ENCODE measurements around the gene THSD4.

The THSD4 gene

GRCh38 chr15:71387810-71388209, 272.5 kb downstream of the THSD4 start:
- DNase-seq, result no peak
- no peaks in the 10 kb centered on the region for H3K9me3 ChIP-seq (ENCODE audit: severe bottlenecking)
- no peak overlapping the region for H3K4me3 ChIP-seq (ENCODE audit: low read depth, low read length)
- TF ChIP-seq, protein P1, sequence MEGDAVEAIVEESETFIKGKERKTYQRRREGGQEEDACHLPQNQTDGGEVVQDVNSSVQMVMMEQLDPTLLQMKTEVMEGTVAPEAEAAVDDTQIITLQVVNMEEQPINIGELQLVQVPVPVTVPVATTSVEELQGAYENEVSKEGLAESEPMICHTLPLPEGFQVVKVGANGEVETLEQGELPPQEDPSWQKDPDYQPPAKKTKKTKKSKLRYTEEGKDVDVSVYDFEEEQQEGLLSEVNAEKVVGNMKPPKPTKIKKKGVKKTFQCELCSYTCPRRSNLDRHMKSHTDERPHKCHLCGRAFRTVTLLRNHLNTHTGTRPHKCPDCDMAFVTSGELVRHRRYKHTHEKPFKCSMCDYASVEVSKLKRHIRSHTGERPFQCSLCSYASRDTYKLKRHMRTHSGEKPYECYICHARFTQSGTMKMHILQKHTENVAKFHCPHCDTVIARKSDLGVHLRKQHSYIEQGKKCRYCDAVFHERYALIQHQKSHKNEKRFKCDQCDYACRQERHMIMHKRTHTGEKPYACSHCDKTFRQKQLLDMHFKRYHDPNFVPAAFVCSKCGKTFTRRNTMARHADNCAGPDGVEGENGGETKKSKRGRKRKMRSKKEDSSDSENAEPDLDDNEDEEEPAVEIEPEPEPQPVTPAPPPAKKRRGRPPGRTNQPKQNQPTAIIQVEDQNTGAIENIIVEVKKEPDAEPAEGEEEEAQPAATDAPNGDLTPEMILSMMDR (IDR thresholded peaks at IDR 0.05; ENCODE audit: low read depth, low read length), result no peak
- no peaks in the 10 kb centered on the region for H3K27me3 ChIP-seq (ENCODE audit: insufficient read depth, low read depth, severe bottlenecking)
- H3K27ac ChIP-seq, result no peak overlapping the region
- no peaks in the 10 kb centered on the region for H3K36me3 ChIP-seq

DNA sequence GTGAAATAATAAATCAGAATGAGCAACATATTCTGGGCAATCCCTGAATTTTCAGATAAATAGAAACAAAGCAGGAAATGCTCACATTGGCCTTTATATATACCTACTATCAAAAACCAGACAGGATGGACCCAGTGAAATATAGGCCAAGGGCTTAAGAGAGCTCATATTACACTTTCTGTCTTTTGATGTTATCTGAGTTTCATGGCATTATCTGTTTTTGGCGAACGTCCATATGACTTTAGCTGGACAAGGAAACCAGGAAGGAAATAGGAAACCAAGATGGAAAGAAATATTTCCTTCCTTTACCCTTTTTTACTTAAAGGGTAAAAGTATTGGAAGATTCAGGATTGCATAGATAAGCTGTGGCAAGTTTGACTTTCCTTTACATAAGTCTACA, 274.8 kb downstream of the THSD4 start:
- Histone ChIP-seq H3K36me3 (no peaks in the 10 kb centered on the region), H3K4me3 (ENCODE audit: low read depth, low read length) (no peak overlapping the region), H3K9me3 (ENCODE audit: severe bottlenecking) (no peaks in the 10 kb centered on the region), H3K27me3 (ENCODE audit: insufficient read depth, low read depth, severe bottlenecking) (no peaks in the 10 kb centered on the region), H3K27ac (no peak overlapping the region)
- TF ChIP-seq, protein P1 (IDR thresholded peaks at IDR 0.05; ENCODE audit: low read depth, low read length), result no peak
- DNase-seq, result no peak

DNA sequence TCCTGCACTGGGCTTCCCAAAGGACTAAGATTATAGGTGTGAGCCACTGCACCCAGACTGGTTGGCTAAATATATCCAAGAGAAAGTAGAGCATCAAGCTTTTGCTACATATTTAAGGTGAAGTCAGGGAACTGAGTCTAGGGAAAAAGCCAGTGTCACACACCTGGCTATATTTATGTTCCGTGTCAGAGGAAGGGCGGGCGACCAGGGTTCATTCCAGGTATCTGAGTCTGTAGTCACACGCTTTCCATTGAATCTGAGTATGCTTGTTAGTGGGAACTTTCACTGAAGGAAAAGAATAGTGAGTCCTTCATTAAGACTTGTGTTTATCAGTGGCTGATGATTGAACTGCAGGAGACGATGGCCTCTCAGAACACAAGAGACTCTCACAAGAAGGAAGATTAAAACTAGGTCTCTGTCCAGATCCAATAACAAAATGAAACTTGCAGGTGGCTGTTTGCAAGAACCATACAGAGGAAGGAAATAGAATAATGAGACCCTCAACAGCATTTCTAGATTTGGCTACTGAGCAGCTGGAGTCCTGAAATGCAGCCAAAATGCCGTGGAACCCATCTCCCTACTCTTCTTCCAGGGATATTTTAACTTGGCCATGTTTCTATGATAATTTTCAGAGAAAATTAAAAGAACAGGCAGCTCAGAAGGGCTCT, 276.3 kb downstream of the THSD4 start:
- TF ChIP-seq, protein P1 (IDR thresholded peaks at IDR 0.05; ENCODE audit: low read depth, low read length), result no peak
- Histone ChIP-seq H3K9me3 (ENCODE audit: severe bottlenecking) (no peaks in the 10 kb centered on the region), H3K27me3 (ENCODE audit: insufficient read depth, low read depth, severe bottlenecking) (no peaks in the 10 kb centered on the region), H3K27ac (no peak overlapping the region), H3K36me3 (no peaks in the 10 kb centered on the region), H3K4me3 (ENCODE audit: low read depth, low read length) (no peak overlapping the region)
- DNase-seq, result no peak

DNA sequence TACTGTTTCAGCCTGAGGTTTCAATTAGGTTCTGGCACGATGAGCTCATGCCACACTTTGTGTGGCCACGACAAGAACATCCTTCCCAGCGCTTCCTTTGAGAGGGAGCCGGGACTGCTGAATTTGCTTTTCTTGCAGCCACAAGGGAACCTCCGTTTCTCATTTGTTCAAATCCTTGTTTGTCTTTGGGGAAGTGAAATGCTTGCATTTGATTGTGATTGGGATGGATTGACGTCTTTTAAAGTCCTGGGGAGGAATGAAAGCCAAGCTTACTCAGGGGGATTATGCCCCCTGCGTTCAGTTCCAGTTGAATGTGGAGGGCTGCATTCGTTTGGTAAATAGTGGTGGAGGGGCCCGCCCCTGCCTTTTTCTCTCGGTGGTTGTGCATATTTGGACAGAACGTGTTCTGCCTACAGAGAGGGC, 277.6 kb downstream of the THSD4 start:
- no peak for DNase-seq

GRCh38 chr15:71393383-71393782, 278.1 kb downstream of the THSD4 start:
- no peaks in the 10 kb centered on the region for H3K36me3 ChIP-seq
- no peak overlapping the region for H3K27ac ChIP-seq
- TF ChIP-seq, protein P1 (IDR thresholded peaks at IDR 0.05; ENCODE audit: low read depth, low read length), result no peak
- no peak for DNase-seq
- no peak overlapping the region for H3K4me3 ChIP-seq (ENCODE audit: low read depth, low read length)
- no peaks in the 10 kb centered on the region for H3K27me3 ChIP-seq (ENCODE audit: insufficient read depth, low read depth, severe bottlenecking)
- no peaks in the 10 kb centered on the region for H3K9me3 ChIP-seq (ENCODE audit: severe bottlenecking)

More for the DNA sequence above, 277.6 kb downstream of the THSD4 start:
- H3K27ac ChIP-seq, result no peak overlapping the region
- H3K36me3 ChIP-seq, result no peaks in the 10 kb centered on the region
- H3K9me3 ChIP-seq (ENCODE audit: severe bottlenecking), result no peaks in the 10 kb centered on the region
- no peak overlapping the region for H3K4me3 ChIP-seq (ENCODE audit: low read depth, low read length)
- H3K27me3 ChIP-seq (ENCODE audit: insufficient read depth, low read depth, severe bottlenecking), result no peaks in the 10 kb centered on the region
- TF ChIP-seq, protein P1 (IDR thresholded peaks at IDR 0.05; ENCODE audit: low read depth, low read length), result no peak
